GM19372 (cell line): Measurements from ENCODE around the gene DDIT4.
A peak's percentile ranks its signal among the peaks of the same experiment; 100 is the strongest.

Experiments used
- ATAC-seq: cut with Tn5 transposase; IDR thresholded peaks from one replicate; pipeline ENCODE4 v1.9.1; 2021; ENCODE audit warnings: mild to moderate bottlenecking, low read depth, moderate library complexity; ENCODE audit not compliant: unreplicated experiment

The DDIT4 gene

GRCh38 chr10:72314263-72314662 lies 40.5 kb downstream of the DDIT4 start:
- ATAC-seq: no peak

GRCh38 chr10:72315054-72315453 lies 41.3 kb downstream of the DDIT4 start:
- ATAC-seq: no peak

DNA sequence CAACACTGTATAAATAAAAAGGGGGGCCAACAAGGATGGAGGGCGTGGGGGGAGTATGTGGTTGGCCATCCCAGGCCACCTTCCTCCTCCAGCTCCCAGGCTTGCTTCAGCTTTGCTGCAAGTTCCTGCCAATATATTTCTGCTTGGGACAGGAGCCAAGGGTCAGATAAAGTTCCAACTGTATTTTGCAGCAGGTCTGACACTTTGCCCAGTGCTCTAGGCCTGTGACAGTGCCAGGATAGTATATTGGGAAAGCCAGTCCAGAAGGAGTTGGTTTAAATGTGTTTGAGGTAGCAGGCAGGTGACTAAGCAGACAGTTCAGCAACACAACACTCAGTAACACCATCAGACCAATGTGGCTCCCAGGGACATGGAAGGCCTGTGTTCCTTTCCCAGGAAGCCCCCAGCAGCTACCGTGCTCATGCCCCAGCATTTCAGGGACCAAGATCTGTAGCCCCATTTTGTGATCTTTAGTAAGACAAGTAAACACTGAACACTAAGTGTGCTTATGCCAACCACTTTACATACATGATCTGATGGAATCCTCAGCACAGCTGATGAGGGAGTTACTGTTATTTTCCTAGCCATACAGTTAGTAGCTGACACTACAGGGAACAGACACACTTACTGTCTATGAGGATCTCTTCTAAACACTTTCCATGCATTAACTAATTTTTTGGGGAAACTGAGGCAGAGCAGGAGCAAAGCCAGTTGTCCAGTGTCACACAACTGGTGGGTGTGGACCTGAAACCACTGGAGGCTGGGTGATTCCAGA lies 42.1 kb downstream of the DDIT4 start:
- no peak for ATAC-seq

GRCh38 chr10:72316386-72316700 lies 42.6 kb downstream of the DDIT4 start:
- no peak for ATAC-seq

- no peak for ATAC-seq
These were observed 43.2 kb downstream of the DDIT4 start for GRCh38 chr10:72316748-72317435.

- ATAC-seq: no peak
These were observed 44.9 kb downstream of the DDIT4 start for GRCh38 chr10:72318418-72319262.

DNA sequence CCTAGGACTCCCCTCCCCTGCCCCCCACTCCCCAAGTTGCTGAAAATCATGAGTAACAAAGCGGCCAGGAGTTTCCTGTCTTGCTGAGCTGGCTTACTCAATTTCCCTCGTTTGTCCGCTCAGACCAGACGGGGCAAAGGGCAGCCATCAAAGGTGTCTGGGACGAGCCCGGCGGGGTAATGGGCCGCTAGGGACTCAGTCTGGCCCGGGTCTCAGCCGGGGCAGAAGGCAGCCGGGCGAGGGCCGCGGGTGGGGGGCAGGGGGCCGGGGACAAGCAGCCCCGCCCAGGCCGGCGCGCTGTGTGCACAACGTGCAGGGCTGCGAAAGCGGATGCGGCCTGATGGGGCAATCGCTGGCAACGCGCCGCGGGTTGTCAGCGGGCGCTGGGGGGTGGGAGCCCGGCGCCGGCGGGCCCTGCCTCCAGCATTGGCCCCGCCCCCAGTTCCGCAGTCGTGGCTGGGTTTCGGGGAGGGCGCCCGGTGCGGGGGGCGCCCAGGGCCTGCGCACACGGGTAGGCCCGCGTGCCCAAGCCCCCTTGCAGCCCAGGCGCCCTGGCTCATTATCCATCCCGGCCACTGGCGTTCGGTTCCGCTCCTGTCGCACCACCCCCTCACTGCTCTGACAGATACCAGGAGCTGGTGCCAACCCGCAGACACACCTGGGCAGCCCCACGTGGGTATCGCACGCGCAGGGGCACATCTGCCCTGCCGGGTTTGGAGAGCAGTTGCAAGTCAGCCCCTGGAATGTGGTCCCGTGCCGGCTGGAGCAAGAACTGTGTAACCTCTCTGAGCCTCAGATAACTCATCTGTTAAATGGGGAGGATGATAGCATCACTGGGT lies 45.9 kb downstream of the DDIT4 start:
- peak; percentile 66 for ATAC-seq

DNA sequence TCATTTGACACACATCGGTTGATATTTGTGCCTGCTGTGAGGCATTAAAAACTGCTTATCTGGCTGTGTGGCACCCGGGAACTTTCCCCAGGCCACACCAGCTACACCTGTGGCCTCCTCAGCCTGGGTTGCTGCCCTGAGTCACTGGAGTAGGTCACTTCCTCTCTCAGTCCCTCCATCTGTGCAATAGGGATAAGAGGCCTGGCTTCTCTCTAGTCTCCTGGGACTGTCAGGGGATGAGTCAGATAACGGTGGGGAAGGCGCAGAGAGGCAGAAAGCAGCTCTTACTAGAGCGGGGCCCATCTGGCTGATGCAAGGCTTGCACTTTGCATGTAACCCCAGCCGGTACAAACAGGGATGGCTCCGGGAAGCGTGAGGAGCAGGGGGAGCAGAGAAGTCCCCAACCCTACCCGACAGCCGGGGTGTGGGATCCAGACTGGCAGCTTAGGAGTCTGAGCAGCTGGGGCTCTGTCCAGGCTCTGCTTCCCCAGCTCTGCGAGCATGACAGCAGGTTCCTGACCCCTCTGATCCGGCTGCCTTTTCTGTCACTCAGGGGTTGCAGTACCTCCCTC lies 47.0 kb downstream of the DDIT4 start:
- peak; percentile 51 for ATAC-seq

DNA sequence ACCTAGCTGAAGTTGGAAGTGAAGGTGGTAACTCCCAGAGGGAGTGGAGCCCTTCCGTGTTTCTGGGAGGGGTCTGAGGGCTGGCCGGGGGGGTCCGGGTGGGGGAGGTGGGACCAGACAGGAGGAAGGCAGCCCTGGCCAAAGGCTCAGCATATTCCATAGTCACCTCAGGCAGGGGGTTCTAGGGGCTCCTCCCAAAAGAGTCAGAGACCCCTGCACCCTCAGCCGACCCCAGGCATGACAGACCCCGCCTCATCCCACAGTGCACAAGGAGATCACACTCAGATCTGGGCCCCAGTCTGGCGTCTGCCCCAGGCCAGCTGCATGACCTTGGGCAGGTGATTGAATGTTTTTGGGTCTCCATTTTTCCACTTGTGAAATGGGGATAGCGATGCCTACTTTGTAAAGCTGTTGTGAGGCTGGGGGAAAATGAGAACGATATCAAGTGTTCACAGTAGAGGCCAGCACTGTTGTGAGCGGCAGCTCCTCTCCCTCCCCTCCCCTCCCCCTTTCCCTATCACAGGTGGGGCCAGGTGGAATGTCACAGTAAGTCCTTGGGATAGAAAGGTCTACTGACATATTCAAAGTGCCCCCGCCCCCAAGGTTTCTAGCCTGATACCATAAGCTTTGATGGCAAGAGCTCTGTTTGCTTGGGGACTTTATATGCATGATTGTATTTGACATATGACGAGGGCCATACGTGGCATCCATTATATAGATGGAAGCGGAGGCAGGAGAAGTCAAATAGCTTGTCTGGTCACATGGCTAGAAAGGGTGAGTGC lies 47.7 kb downstream of the DDIT4 start:
- no peak for ATAC-seq

DNA sequence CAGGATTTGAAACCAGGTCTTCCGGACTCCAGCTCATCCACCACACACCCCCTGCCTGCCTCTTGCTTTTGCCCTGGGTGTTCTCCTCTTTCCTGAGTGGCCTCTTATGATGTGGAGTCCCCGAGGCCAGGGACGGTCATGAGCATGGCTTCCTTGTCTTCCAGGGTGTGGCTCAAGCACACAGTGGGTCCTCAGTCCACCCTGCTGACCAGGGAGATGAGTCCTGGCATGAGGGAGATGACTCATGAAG lies 48.2 kb downstream of the DDIT4 start:
- ATAC-seq: no peak

GRCh38 chr10:72322280-72323058 lies 48.7 kb downstream of the DDIT4 start:
- no peak for ATAC-seq

DNA sequence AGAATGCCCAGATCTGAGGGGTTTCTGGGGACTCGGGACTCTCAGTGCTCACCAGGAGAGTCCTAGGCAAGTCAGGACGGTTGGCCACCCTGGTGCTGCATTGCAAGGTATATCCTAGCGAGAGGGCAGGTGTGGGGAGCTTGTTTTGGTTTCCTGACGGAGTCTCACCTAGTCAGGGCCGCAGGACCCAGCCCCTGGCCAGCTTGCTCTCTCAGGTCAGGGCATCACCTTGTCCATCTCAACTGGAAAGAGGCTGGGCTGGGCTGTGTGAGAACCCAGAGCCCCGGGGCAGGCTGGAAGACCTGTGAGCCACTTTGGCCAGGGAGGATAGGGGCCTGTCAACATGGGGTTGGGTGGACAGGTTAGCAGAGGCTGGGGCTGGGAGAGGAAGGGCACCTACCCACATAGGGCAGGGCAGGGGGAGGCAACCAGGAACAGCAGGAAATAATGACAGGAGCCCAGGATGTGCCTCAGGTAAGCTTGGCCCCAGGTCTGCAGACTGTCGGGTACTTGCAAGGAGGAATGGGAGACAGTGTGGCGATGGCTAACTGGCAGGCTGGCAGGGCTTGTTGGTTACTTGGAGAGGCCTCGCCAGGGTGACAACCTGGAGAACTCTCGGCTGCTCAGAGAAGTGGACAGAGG lies 49.5 kb downstream of the DDIT4 start:
- no peak for ATAC-seq

- no peak for ATAC-seq
These were observed 50.1 kb downstream of the DDIT4 start for GRCh38 chr10:72323771-72324191.
